ENCODE data around the gene SUN3.

DNA sequence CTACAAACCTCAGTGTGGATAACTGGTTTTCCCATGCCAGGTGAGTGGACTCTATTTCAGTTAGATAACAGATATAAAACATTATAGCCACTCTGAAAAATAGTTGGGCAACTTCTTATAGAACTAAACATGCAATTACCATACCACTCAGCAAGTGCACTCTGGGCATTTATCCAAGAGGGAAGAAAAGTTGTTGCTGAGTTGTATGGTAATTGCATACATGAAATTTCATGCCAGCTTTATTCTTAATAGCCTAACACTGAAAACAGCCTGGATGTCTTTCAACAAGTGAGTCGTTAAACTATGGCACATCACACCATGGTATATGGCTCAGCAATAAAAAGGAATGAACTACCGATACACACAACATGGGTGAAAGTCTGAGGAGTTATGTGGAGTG lies 49.6 kb upstream of the SUN3 start:
- TF ChIP-seq CTCF (IDR thresholded peaks at IDR 0.05 in 4 of 5, conservative IDR thresholded peaks at IDR 0.05 in 1 of 5) (no peak), POLR2A (IDR thresholded peaks at IDR 0.05) (no peak)
